Transverse colon (tissue), 3 donors: Measurements from ENCODE around the gene CCNB1IP1.

Source experiments
- CTCF ChIP-seq, 5 experiments: fragments of 200-600 bp in 3 of 5; fragments of 450-650 bp in 2 of 5; sonication (generic) in 3 of 5; IDR thresholded peaks; 1 replicate in 2 of 5; 2 replicates in 3 of 5; pipeline ENCODE4 v1.5.1; 2016 to 2017; ENCODE audit warnings: antibody characterized with exemption in 5 of 5, inconsistent platforms in 3 of 5, mild to moderate bottlenecking in 2 of 5, moderate library complexity in 1 of 5
- EP300 ChIP-seq: sonication (generic); formaldehyde crosslinking; IDR thresholded peaks from one replicate; pipeline ENCODE4 v1.6.1; 2017; ENCODE audit warnings: antibody characterized with exemption, low read depth

GRCh38 chr14:20314026-20314425 is 19.1 kb downstream of the CCNB1IP1 start:
- TF ChIP-seq EP300 (no peak), CTCF (IDR thresholded peaks at IDR 0.05) (no peak)
